Chondrocyte (in vitro differentiated cells): ENCODE data around the gene COX5B. TPM values are rescaled to one million over a fixed set of nuclear protein-coding genes. Genes with fewer than 3 reads are reported as not detected.
A peak's percentile ranks its signal among the peaks of the same experiment; 100 is the strongest.
"Not testable (repeated sequence)": the region's sequence is repeated elsewhere in the genome, so short reads cannot be mapped to it uniquely, and the experiment has no call there.

Source experiments
- DNase-seq: peaks from one replicate; pipeline ENCODE4 v3.0.0; 2021; ENCODE audit warnings: mixed read lengths, low spot score
- H3K27ac Mint-ChIP-seq: one replicate; pipeline ENCODE4 v1.8.0; 2021; ENCODE audit warnings: mild to moderate bottlenecking, moderate library complexity, mixed read lengths; ENCODE audit not compliant: unreplicated experiment
- H3K27me3 Mint-ChIP-seq: 2 replicates; pipeline ENCODE4 v1.8.0; 2021; ENCODE audit warnings: low read depth, mixed read lengths
- H3K36me3 Mint-ChIP-seq: 2 replicates; pipeline ENCODE4 v1.8.0; 2021; ENCODE audit warnings: low read depth, mixed read lengths
- H3K4me1 Mint-ChIP-seq: 2 replicates; pipeline ENCODE4 v1.8.0; 2021; ENCODE audit warnings: low read depth, mild to moderate bottlenecking, mixed read lengths
- H3K4me3 Mint-ChIP-seq: one replicate; pipeline ENCODE4 v1.8.0; 2021; ENCODE audit warnings: mild to moderate bottlenecking, moderate library complexity, mixed read lengths; ENCODE audit not compliant: unreplicated experiment
- H3K9me3 Mint-ChIP-seq: 2 replicates; pipeline ENCODE4 v1.8.0; 2021; ENCODE audit warnings: low read depth, mixed read lengths
- long read RNA-seq: library from polyadenylated mRNA; stranded (forward); transcript quantifications from one replicate; pipeline ENCODE4 v2.0.0, GENCODE V29; 2021
- total RNA-seq: library from RNA; stranded (reverse); gene quantifications from 3 replicates; pipeline ENCODE4 v1.2.1, GENCODE V29; 2021
- TF ChIP-seq, protein P1 (sequence below): fragments of 200-600 bp; sonication (generic); IDR thresholded peaks from 2 replicates; pipeline ENCODE4 v1.5.0; 2021; ENCODE audit warnings: antibody characterized with exemption, mild to moderate bottlenecking, moderate library complexity

COX5B gene, protein sequence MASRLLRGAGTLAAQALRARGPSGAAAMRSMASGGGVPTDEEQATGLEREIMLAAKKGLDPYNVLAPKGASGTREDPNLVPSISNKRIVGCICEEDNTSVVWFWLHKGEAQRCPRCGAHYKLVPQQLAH
- 147 to 170 TPM (median 150 TPM) in 3 replicates for total RNA-seq
- long read RNA-seq, transcript COX5B-201 (4 exons, 712 nt) = major isoform, 167 of 170 reads
- long read RNA-seq, partial matches to known transcripts = 1 of 170 reads
- long read RNA-seq, other reads (novel, unspliced or antisense) = 2 of 170 reads

- H3K36me3 Mint-ChIP-seq = peaks cover 18% of the 10 kb centered on the region
- peak within 1 kb of the TSS; percentile 89 for H3K4me3 Mint-ChIP-seq
- H3K27me3 Mint-ChIP-seq = no peaks in the 10 kb centered on the region
- TF ChIP-seq, protein P1, sequence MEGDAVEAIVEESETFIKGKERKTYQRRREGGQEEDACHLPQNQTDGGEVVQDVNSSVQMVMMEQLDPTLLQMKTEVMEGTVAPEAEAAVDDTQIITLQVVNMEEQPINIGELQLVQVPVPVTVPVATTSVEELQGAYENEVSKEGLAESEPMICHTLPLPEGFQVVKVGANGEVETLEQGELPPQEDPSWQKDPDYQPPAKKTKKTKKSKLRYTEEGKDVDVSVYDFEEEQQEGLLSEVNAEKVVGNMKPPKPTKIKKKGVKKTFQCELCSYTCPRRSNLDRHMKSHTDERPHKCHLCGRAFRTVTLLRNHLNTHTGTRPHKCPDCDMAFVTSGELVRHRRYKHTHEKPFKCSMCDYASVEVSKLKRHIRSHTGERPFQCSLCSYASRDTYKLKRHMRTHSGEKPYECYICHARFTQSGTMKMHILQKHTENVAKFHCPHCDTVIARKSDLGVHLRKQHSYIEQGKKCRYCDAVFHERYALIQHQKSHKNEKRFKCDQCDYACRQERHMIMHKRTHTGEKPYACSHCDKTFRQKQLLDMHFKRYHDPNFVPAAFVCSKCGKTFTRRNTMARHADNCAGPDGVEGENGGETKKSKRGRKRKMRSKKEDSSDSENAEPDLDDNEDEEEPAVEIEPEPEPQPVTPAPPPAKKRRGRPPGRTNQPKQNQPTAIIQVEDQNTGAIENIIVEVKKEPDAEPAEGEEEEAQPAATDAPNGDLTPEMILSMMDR = no peak
- H3K27ac Mint-ChIP-seq = peak within 1 kb of the TSS; percentile 98
- DNase-seq = peak; percentile 99
- peaks cover 17% of the 10 kb centered on the region for H3K4me1 Mint-ChIP-seq
- no peaks in the 10 kb centered on the region for H3K9me3 Mint-ChIP-seq
Measured at GRCh38 chr2:97645695-97646629, at the start of gene COX5B. TSS of gene COX5B (plus strand) at chr2:97646062. CDS start at chr2:97646087, 25 bp downstream.

DNA sequence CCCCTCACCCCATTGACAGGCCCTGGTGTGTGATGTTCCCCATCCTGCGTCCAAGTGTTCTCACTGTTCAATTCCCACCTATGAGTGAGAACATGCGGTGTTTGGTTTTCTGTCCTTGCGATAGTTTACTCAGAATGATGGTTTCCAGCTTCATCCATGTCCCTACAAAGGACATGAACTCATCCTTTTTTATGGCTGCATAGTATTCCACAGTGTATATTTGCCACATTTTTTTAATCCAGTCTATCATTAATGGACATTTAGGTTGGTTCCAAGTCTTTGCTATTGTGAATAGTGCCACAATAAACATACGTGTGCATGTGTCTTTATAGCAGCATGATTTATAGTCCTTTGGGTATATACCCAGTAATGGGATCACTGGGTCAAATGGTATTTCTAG, 49.7 kb upstream of the COX5B start:
- H3K27ac Mint-ChIP-seq, H3K36me3 Mint-ChIP-seq, H3K4me1 Mint-ChIP-seq, DNase-seq, H3K9me3 Mint-ChIP-seq, H3K4me3 Mint-ChIP-seq: not testable (repeated sequence)
- H3K27me3 Mint-ChIP-seq = peaks cover 38% of the 10 kb centered on the region

DNA sequence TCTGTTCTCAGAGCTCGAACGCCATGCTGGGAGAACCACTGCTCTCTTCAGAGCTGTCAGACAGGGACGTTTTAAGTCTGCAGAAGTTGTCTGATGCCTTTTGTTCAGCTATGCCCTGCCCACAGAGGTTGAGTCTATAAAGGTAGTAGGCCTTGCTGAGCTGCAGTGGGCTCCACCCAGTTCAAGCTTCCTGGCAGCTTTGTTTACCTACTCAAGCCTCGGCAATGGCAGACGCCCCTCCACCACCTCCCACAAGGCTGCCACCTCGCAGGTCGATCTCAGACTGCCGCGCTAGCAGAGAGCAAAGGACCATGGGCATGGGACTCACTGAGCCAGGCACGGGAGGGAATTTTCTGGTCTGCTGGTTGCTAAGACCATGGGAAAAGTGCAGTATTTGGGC, 44.3 kb upstream of the COX5B start:
- not testable (repeated sequence) for H3K36me3 Mint-ChIP-seq, H3K4me1 Mint-ChIP-seq, H3K27ac Mint-ChIP-seq, DNase-seq, H3K9me3 Mint-ChIP-seq, H3K4me3 Mint-ChIP-seq
- peaks cover 33% of the 10 kb centered on the region for H3K27me3 Mint-ChIP-seq

- not testable (repeated sequence) for H3K4me1 Mint-ChIP-seq, DNase-seq, H3K4me3 Mint-ChIP-seq, H3K36me3 Mint-ChIP-seq, H3K9me3 Mint-ChIP-seq, H3K27ac Mint-ChIP-seq
- H3K27me3 Mint-ChIP-seq = peaks cover 12% of the 10 kb centered on the region
Measured at GRCh38 chr2:97605109-97605508, 40.8 kb upstream of the COX5B start.

- H3K4me1 Mint-ChIP-seq, DNase-seq, H3K27me3 Mint-ChIP-seq, H3K36me3 Mint-ChIP-seq, H3K9me3 Mint-ChIP-seq, H3K4me3 Mint-ChIP-seq, H3K27ac Mint-ChIP-seq: not testable (repeated sequence)
Measured at GRCh38 chr2:97605524-97606339, 40.1 kb upstream of the COX5B start.

GRCh38 chr2:97608745-97609144, 37.1 kb upstream of the COX5B start:
- H3K4me3 Mint-ChIP-seq, H3K4me1 Mint-ChIP-seq, H3K36me3 Mint-ChIP-seq, DNase-seq, H3K27ac Mint-ChIP-seq, H3K27me3 Mint-ChIP-seq, H3K9me3 Mint-ChIP-seq: not testable (repeated sequence)

DNA sequence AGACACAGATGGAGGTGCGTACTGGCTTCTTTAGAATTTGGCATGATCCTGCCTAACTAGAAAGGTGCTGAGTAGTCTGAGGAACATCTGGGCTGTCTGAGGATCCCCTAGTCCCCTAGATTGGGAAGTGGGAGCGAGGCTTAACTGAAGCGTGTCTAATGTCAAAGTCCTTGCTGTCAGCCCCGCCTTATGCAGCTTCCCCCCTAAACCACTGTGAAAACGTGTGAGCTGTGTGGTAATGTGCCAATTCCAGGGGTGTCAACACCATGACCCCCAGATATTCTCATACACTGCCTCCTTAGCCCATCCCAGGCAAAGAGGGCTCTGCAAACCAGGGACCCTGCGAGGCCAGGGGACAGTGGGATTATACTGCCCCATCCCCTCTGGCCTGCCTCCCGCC, 34.0 kb upstream of the COX5B start:
- DNase-seq, H3K36me3 Mint-ChIP-seq, H3K27me3 Mint-ChIP-seq, H3K4me1 Mint-ChIP-seq, H3K9me3 Mint-ChIP-seq, H3K4me3 Mint-ChIP-seq, H3K27ac Mint-ChIP-seq: not testable (repeated sequence)

DNA sequence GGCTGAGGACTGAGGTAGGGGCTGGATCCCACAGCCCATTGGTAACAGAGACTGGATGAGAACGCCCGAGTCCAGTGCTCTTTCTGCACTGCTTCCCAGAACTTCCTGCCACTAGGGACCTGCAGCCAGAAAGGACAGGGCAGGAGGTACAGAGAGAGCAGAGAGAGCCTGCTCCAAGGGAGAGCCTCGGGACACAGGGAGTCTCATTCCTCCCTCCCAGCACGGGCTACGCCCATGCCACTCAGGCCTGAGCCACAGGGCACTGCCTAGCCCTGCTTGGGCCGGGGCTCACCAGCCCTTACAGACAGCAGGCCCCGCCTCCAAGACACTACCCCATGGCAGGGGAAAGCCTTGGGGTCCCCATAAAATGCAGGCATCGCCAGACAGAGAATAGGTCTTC, 30.1 kb upstream of the COX5B start:
- not testable (repeated sequence) for H3K27ac Mint-ChIP-seq, H3K36me3 Mint-ChIP-seq, H3K9me3 Mint-ChIP-seq, H3K4me1 Mint-ChIP-seq, H3K27me3 Mint-ChIP-seq, H3K4me3 Mint-ChIP-seq, DNase-seq
